DND-41 (cell line): ENCODE measurements around the gene OR5P2.

Source experiments
- CTCF ChIP-seq: IDR thresholded peaks from 2 replicates; pipeline ENCODE4 v1.5.1; 2012; ENCODE audit warnings: borderline replicate concordance, low read length, moderate library complexity, mild to moderate bottlenecking; ENCODE audit not compliant: poor library complexity, severe bottlenecking; ENCODE audit errors: extremely low read depth
- EZH2 ChIP-seq: IDR thresholded peaks from 3 replicates; pipeline ENCODE4 v1.6.1; 2012; ENCODE audit warnings: borderline replicate concordance, low read depth, mild to moderate bottlenecking, moderate library complexity, low read length, inconsistent platforms; ENCODE audit not compliant: severe bottlenecking

GRCh38 chr11:7749456-7749855 lies 47.3 kb downstream of the OR5P2 start:
- TF ChIP-seq CTCF: no peak
- no peak for TF ChIP-seq EZH2
